Amniotic stem cell (primary cell): ENCODE data around the gene LARGE1.
"Not testable (repeated sequence)": the region's sequence is repeated elsewhere in the genome, so short reads cannot be mapped to it uniquely, and the experiment has no call there.

Source experiments
- DNase-seq: peaks from one replicate; lab custom pipeline; 2025; lab: John Stamatoyannopoulos, UW

The LARGE1 gene

DNA sequence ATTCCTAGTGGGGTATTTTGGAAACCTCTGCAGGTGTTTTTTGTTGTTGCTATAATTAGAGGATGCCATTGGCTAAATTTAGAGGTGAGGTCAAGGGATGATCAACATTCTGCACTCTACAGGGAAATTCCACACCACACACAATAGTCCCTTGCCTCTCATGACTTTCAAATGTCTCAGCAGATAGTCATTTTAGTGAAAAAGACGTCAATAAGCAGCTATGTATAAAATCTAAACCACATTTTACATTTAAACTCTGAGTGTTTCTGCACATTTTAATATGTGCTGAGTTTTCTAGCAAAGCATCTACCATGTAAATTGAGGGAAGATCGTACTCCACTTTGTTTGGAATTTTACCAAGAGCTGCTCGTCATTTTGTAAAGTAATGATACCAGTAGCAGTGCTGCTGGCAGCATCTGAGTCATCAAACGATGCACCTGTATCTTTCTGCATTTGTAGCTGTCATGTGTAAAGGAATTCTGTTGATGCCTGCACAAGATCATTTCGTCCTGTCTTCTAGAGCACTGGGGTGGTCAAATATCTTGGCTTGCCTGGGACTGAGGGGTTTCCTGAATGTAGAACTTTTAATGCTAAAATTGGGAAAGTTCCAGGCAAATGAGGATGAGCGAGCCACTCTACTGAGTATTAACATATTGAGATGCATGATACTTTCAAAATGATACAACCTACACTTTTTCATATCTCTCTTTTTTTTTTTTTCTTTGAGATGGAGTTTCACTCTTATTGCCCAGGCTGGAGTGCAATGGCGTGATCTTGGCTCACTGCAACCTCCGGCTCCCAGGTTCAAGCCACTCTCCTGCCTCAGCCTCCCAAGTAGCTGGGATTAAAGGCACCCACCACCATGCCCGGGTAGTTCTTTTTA, 447.6 kb downstream of the LARGE1 start:
- DNase-seq = no peak

- no peak for DNase-seq
Measured at GRCh38 chr22:33470456-33470855, 449.8 kb downstream of the LARGE1 start.

DNA sequence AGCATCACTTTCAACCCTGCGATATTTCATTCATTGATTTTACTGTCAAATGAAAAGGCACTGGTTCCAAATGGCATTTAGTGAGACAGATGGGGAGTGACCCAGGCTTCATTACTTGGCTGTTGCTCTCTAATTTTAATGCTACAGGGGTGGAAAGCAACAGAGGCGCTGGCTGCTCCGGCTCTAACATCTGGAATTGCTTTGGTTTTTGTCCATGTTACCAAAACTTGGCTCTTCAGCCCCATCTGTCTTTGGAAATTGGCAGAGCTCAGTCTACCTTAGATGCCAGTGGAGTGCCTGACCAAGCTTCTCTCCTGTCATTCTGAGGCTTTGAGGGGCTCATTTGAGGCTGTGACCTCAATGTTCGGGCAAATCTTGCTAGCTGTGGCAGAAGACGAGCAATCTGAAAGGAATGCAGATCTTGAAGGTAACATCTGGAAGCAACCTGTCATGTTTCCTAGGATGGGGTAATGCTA, 452.6 kb downstream of the LARGE1 start:
- DNase-seq = no peak

DNA sequence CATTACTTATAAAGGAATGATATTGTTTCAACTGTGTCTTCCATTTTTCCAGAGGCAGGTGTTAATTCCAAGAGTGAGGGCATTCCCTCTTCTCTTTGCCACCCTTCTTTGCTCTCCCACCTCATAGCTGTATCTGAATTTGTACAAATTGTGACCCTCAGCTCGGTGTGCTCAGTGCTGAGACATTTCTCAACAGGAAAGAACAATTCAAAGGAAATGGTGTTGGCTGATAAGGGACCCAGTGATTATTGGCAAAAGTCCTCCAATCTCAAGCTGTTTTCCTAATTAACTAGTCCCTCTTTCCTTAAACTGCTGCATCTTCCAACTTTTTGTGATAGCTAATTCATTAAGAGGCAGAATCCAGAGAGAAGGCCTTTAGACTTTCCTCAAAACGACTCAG, 453.2 kb downstream of the LARGE1 start:
- no peak for DNase-seq

GRCh38 chr22:33465554-33465953, 454.7 kb downstream of the LARGE1 start:
- no peak for DNase-seq

- DNase-seq = no peak
Measured at GRCh38 chr22:33464698-33465097, 455.6 kb downstream of the LARGE1 start.

GRCh38 chr22:33461698-33462434, 458.4 kb downstream of the LARGE1 start:
- no peak for DNase-seq

DNA sequence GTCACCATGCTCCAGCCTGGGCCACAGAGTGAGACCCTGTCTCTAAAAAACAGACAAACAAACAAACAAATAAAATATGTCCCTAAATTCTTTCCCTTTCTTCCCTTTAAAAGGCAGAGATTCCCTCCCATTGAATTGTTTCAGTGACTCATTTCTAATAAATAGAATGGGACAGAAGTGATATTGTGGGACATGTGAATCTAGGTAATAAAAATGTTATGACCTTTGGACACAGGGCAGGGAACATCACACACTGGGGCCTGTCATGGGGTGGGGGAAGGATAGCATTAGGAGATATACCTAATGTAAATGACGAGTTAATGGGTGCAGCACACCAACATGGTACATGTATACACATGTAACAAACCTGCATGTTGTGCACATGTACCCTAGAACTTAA, 459.0 kb downstream of the LARGE1 start:
- not testable (repeated sequence) for DNase-seq

DNA sequence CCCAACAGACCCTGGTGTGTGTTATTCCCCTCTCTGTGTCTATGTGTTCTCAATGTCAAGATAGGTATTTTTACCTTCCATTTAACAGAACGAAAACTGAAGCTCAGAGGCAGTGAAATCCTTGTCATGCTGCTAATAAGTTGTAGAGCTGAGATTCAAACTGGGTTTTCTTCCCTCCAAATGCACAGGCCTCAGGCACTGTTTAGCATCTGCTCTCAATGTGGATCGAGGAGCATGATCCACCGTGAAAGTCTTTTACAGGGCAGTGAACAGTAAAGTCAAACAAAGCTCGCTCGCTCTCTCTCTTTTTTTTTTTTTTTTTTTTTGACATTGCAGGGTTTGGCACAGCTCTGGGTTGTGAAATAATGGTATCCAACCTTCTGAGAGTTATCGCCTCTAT, 461.1 kb downstream of the LARGE1 start:
- no peak for DNase-seq

GRCh38 chr22:33456511-33456910, 463.8 kb downstream of the LARGE1 start:
- no peak for DNase-seq

DNA sequence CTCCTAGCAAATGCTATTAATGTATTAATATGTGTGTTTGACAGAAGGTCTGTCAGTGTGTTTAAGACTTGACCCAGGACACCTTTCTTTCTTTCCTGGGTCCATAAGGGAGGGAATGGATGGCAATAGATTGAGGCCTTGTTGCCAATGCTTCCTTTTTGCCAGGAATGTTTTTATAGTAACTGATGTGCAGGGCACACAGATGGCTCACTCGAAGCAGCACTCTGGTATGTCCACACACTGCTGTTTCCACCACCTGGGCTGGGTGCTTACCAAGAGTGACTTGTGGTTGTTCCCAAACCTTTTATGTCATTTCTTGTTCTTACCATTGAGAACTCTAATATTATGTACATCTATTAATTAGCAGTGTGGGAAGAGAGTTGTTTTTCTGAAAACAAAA, 465.2 kb downstream of the LARGE1 start:
- no peak for DNase-seq

GRCh38 chr22:33451866-33452469, 468.3 kb downstream of the LARGE1 start:
- no peak for DNase-seq

DNA sequence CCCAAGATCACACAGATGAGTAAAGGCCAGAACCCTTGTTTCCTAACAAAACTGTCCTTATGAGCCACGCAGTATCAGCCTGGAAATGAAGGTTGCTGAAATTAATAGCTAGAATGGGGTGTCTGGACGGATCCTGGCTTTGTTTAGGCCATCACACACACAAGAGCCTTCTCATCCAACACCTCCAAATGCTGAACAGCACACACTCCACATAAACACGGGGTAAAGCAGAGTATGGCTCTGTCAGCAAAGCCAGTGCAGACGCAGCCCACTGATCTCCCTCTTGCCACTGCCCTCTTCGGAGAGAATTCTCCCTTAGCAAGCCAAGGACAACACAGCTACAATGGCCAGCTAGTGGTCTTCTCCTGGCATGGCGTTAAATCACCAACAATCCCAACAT, 469.5 kb downstream of the LARGE1 start:
- DNase-seq = no peak

GRCh38 chr22:33447733-33448132, 472.5 kb downstream of the LARGE1 start:
- no peak for DNase-seq

- DNase-seq = no peak
Measured at GRCh38 chr22:33443683-33444082, 476.6 kb downstream of the LARGE1 start.

DNA sequence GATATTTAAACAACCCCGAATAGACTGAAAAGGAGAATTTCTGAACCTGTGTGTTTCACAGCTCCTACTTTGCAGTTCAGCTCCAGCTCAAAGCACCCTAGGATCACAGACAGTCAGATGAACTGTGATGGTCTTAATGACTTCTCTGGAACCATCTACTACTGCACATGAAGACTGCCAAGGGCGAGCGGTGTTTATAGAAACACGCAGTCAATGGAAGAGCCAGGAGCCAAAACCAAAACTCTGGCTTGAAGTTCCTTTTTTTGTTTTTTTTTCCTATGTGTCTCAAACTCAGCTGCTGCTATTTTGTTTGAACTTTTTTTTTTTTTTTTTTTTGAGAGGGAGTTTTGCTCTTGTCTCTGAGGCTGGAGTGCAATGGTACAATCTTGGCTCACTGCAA, 479.5 kb downstream of the LARGE1 start:
- DNase-seq = no peak

GRCh38 chr22:33438273-33438672, 482.0 kb downstream of the LARGE1 start:
- peak; percentile 81 for DNase-seq

DNA sequence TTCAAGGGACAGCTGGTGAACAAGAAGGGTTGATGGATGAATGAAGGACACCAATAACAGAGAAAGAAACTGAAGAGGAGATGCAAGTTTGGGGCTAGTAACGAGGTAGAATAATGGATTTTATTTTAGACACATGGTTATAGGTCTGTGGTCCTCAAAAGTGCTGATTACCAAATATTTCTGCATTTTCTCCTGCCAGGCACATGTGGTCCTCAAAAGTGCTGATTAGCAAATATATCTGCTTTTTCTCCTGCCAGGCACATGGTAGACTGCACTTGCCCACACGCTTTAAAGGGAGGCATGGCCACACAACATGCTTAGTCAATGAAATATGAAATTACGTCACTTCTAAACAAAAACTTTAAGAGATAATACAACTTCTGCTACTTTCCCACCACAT, 489.0 kb downstream of the LARGE1 start:
- no peak for DNase-seq

- DNase-seq = no peak
Measured at GRCh38 chr22:33429281-33429680, 491.0 kb downstream of the LARGE1 start.

DNA sequence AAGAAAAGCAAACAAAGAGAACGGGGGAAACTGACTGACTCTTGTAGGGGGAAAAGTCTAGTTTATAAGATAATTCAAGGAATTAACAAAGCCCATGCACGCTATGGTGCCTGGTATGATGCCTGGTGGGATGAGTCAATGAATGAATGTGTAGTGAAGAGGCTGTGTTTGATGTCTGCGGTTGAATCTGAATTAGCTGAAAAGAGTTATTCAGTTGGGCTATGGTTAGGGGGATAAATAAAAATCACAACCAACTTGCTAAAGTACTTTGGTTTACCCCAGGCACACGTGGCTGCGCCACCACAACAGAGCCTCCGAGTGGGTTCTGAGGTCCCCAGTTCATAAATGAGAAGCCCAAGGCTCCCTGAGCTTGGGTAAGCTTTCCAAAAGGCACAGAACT, 492.8 kb downstream of the LARGE1 start:
- DNase-seq = no peak

GRCh38 chr22:33426451-33426850, 493.8 kb downstream of the LARGE1 start:
- DNase-seq = no peak

- no peak for DNase-seq
Measured at GRCh38 chr22:33421859-33422258, 498.4 kb downstream of the LARGE1 start.

DNA sequence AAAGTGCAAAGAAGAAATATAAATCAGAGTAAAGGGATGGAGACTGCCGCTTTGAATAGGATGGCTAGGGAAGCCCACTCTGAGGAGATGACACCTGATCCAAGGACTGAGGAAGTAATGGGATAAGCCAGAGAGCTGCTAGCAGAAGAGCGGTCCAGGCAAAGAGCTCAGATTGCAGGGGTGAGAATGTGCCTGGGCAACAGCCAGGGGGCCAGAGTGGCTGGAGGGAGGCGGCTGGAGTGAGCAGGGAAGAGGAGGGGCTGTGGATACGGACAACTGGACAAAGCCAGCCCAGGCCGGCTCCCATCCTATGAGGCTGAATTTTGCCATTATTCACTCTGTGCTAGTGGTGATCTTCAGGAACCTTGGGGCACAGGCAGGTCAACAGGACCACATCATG, 501.8 kb downstream of the LARGE1 start:
- DNase-seq = no peak
